ENCODE measurements around the gene HOXA6. TPM values are rescaled to one million over a fixed set of nuclear protein-coding genes. Genes with fewer than 3 reads are reported as not detected.

HOXA6 gene
- total RNA-seq, 1 donor from 2014 or later: 15.3 TPM

DNA sequence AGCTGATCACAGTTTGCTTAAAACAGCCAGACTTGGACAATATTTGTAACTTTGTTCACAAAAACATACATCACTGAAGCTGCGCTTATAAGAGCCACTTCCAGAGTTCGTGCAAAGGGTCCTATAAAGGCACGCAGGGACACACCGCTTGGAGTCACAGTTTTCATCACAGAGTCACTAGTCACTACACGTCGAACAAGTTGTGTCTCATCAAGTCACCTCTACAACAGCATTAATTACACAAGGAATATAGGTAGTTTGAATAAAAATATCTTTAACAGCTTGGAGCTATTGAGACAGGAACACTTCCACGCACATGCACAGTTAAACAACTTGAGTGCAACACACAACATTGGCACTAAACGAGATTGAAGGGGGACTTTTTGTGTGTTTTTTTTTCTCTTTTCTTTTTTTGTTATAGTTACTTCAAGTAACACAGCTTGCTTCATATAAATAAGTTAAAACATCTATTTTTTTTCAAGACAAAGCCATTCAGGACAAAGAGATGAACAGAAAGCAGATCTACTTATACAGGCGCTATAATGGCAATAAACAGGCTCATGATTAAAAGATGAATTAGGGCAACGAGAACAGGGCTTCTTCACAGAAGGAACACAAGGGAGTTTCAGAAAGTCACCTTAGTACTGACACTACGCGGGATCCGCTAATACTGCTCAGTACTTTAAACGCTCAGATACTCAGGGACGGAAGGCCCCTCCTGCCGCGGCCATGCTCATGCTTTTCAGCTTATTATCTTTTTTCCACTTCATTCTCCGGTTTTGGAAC lies 6.2 kb downstream of the HOXA6 start:
- H3K36me3 ChIP-seq: peaks cover 0 to 17% of the 10 kb centered on the region in 2 donors
- peak overlapping the region; percentile 92 to 98 for H3K27ac ChIP-seq
- peak overlapping the region; percentile 75 to 91 for H3K4me3 ChIP-seq
- H3K27me3 ChIP-seq: no peaks in the 10 kb centered on the region
- no peaks in the 10 kb centered on the region for H3K9me3 ChIP-seq
- intact Hi-C loops (cut with DNase I): loop anchor here (5.0 kb wide), 1 partner anchor 1284 kb away; no protein-coding TSS in a partner anchor
- DNase-seq (ENCODE audit: low spot score in 2 of 2): peak in 1 of 2 donors; percentile 48
- peaks cover 0 to 6% of the 10 kb centered on the region in 2 donors for H3K4me1 ChIP-seq
- TF ChIP-seq, protein P1, sequence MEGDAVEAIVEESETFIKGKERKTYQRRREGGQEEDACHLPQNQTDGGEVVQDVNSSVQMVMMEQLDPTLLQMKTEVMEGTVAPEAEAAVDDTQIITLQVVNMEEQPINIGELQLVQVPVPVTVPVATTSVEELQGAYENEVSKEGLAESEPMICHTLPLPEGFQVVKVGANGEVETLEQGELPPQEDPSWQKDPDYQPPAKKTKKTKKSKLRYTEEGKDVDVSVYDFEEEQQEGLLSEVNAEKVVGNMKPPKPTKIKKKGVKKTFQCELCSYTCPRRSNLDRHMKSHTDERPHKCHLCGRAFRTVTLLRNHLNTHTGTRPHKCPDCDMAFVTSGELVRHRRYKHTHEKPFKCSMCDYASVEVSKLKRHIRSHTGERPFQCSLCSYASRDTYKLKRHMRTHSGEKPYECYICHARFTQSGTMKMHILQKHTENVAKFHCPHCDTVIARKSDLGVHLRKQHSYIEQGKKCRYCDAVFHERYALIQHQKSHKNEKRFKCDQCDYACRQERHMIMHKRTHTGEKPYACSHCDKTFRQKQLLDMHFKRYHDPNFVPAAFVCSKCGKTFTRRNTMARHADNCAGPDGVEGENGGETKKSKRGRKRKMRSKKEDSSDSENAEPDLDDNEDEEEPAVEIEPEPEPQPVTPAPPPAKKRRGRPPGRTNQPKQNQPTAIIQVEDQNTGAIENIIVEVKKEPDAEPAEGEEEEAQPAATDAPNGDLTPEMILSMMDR (IDR thresholded peaks at IDR 0.05): no peak

DNA sequence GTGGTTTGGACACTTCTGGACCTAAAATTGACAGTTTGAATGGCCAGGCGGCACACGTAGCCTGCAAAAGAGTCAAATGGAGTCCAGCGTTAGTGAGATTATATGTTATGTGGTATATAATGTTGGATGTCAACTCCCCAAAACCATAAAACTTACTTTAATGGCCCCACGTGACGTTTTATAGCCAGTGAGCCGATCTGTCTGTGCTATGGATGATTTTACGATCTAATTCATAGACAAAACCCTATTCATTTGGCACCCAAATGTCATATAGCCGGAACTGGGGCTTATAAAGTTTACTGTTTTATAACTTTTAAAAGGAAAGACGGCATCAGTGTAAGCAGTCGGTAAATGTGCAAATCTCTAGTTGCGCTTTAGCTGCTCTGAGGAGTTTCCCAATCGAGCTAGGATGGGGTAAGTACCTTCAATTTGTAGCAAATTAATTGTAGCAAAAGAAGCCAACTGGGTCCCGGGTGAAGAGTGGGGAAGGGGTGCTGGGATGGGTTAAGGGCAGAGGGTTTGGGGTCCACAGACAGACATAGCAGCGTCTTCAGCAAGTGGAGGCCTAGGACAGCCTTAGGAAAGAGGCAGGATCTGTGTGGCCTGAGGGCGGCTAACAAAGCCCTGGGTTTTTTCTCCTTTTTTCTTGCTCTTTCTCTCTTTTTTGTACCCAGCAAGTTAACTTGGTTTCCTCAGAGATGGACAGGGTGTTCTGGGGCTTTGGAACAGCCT lies 7.3 kb downstream of the HOXA6 start:
- Histone ChIP-seq H3K4me3 (peak overlapping the region; percentile 25 to 53), H3K36me3 (peaks cover 0 to 14% of the 10 kb centered on the region in 2 donors), H3K9me3 (no peaks in the 10 kb centered on the region), H3K4me1 (peaks cover 0 to 8% of the 10 kb centered on the region in 2 donors), H3K27ac (peak overlapping the region; percentile 74 to 92), H3K27me3 (no peaks in the 10 kb centered on the region)
- DNase-seq (ENCODE audit: low spot score in 2 of 2): no peak
- intact Hi-C loops (cut with DNase I): loop anchor here (5.0 kb wide), 1 partner anchor 1283 kb away; no protein-coding TSS in a partner anchor
- TF ChIP-seq, protein P1 (IDR thresholded peaks at IDR 0.05): no peak

DNA sequence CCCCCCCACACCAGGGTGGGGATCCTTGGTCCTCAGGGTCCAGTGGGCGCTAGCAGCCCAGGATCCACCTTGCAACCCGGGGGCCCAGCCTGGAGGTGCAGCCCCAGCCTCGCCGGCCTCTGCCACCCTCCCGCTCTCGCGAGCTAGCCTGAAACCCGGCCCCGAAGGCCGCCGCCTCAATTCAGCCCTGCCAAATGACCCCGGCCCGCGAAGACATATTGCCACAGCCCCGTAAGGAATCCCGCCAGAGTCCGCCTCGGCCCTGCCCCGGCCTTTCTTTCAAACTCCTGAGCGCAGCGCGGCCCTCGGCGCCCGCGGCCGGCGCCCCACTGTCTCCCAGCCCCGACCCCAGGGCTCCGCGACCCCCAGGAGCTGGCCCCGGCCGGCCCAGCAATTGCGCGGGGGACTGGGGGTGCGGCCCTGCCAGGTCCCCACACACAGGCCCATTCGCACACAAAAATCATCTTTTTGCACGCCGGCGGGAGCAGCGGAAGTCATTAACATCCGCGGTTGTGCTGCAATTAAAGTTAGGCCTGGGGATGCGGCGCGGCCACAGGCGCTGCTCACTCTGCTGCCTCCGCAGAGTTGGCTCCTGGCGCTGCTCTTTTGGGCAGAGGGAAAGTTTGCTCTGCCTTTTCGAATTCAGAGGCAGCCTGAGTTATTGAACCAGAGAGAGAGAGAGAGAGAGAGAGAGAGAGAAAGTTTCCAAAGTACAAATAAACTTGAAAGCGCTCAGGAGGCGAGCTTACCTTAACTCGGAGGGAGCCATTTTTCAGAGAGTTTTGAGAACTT lies 8.0 kb downstream of the HOXA6 start:
- H3K4me1 ChIP-seq: peaks cover 0 to 8% of the 10 kb centered on the region in 2 donors
- peak overlapping the region; percentile 44 to 74 for H3K27ac ChIP-seq
- no peaks in the 10 kb centered on the region for H3K9me3 ChIP-seq
- intact Hi-C loops (cut with DNase I): loop anchor here (5.0 kb wide), 1 partner anchor 1282 kb away; no protein-coding TSS in a partner anchor
- TF ChIP-seq, protein P1 (IDR thresholded peaks at IDR 0.05): no peak
- H3K36me3 ChIP-seq: peaks cover 0 to 7% of the 10 kb centered on the region in 2 donors
- H3K27me3 ChIP-seq: no peaks in the 10 kb centered on the region
- no peak for DNase-seq (ENCODE audit: low spot score in 2 of 2)
- H3K4me3 ChIP-seq: peak overlapping the region; percentile 25 to 53

DNA sequence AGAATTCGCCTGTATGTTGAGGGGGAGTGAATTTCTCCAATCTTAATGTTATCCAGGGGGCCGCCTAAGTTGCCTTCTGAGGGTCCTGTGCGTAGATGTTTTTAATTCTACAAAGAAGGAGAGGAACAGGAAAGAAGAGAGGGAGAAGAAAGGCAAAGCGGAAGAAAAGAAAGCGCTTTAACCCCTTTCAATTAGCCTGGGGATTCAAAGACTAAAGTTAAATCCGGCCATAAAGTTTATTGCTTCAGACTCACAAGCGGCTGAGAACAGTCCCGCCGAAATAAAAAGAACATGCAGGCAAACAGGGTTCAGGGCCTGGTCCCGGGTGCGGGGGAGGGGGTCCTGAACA lies 8.6 kb downstream of the HOXA6 start:
- H3K9me3 ChIP-seq: no peaks in the 10 kb centered on the region
- DNase-seq (ENCODE audit: low spot score in 2 of 2): no peak
- H3K4me3 ChIP-seq: peak overlapping the region; percentile 25 to 53
- TF ChIP-seq, protein P1 (IDR thresholded peaks at IDR 0.05): no peak
- peaks cover 0 to under 1% of the 10 kb centered on the region in 2 donors for H3K36me3 ChIP-seq
- intact Hi-C loops (cut with DNase I): no loop called here
- peak overlapping the region; percentile 44 to 74 for H3K27ac ChIP-seq
- no peaks in the 10 kb centered on the region for H3K27me3 ChIP-seq
- peaks cover 0 to 8% of the 10 kb centered on the region in 2 donors for H3K4me1 ChIP-seq

DNA sequence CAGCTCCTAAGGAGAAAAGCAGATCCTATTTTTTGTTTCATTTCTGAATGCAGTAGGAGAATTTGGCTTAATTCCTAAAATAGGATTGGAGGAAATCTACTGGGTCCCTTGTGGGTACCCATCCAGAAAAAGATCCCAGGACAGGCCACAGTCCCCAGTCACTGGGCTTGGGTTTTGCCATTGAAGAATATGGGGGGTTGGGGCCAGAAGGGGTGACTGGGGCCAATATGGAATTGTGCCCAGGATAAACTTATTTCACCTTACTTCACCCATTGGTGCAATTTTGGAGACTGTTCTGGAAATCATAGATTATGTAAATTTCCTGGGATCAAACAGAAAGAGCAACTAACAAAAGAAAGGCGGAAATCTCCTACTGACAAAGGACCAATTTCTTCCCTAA lies 9.1 kb downstream of the HOXA6 start:
- Histone ChIP-seq H3K4me1 (peaks cover 0 to 8% of the 10 kb centered on the region in 2 donors), H3K36me3 (no peaks in the 10 kb centered on the region), H3K27me3 (no peaks in the 10 kb centered on the region), H3K9me3 (no peaks in the 10 kb centered on the region), H3K27ac (peak overlapping the region; percentile 44 to 74), H3K4me3 (peak overlapping the region in 1 of 2 donors; percentile 53)
- DNase-seq (ENCODE audit: low spot score in 2 of 2): no peak
- TF ChIP-seq, protein P1 (IDR thresholded peaks at IDR 0.05): no peak
- intact Hi-C loops (cut with DNase I): no loop called here

Measured in ascending aorta (tissue), 2 donors.